Breast epithelium (tissue), 3 donors: Measurements from ENCODE around the gene PLEKHA5.

Source experiments
- CTCF ChIP-seq, 3 donors: fragments of 450-650 bp; IDR thresholded peaks; one replicate each; pipeline ENCODE4 v1.5.1; 2016 to 2017; ENCODE audit warnings: antibody characterized with exemption in 3 of 3, mild to moderate bottlenecking in 3 of 3, moderate library complexity in 3 of 3
- POLR2AphosphoS5 ChIP-seq, 3 donors: sonication (generic); formaldehyde crosslinking; IDR thresholded peaks; one replicate each; pipeline ENCODE4 v1.6.1; 2017; ENCODE audit warnings: antibody characterized with exemption in 3 of 3

DNA sequence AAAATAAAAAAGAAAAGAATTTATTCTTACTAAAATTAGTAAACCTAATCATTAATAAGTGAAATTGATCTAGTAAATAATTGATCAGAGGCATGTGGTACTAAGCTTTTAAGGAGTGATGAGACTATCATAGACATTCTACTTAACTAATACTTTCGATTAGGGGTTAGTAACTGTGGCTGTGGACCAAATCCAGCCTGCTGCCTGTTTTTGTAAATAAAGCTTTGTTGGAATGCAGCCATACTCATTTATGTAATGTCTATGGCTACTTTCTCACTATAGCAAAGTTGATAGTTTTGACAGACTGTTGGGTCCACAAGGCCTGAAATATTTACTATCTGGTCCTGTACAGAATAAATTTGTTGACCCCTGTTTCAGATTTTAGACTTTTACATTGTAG is 63.2 kb downstream of the PLEKHA5 start:
- TF ChIP-seq CTCF (IDR thresholded peaks at IDR 0.05) (no peak), POLR2AphosphoS5 (IDR thresholded peaks at IDR 0.05) (no peak)
